Right lung (tissue), 5 donors: ENCODE results near the gene PPARA. TPM values are rescaled to one million over a fixed set of nuclear protein-coding genes. Genes with fewer than 3 reads are reported as not detected.

ENCODE experiments used
- DNase-seq, 2 donors: peaks; one replicate each; pipeline ENCODE4 v3.0.0-alpha.2; 2013
- polyA plus RNA-seq, 5 donors: library from polyadenylated mRNA; unstranded; fragments of 120-200 nt; gene quantifications; one replicate each; pipeline versions ENCODE4 v1.2.1 to v1.2.3, GENCODE V29; 2013; ENCODE audit warnings: inconsistent platforms in 1 of 5, low replicate concordance in 1 of 5; ENCODE audit not compliant: insufficient read length in 5 of 5, insufficient read depth in 1 of 5

Gene PPARA
- polyA plus RNA-seq, 5 donors, result 11.8 to 14.8 (median 14.1) TPM

DNA sequence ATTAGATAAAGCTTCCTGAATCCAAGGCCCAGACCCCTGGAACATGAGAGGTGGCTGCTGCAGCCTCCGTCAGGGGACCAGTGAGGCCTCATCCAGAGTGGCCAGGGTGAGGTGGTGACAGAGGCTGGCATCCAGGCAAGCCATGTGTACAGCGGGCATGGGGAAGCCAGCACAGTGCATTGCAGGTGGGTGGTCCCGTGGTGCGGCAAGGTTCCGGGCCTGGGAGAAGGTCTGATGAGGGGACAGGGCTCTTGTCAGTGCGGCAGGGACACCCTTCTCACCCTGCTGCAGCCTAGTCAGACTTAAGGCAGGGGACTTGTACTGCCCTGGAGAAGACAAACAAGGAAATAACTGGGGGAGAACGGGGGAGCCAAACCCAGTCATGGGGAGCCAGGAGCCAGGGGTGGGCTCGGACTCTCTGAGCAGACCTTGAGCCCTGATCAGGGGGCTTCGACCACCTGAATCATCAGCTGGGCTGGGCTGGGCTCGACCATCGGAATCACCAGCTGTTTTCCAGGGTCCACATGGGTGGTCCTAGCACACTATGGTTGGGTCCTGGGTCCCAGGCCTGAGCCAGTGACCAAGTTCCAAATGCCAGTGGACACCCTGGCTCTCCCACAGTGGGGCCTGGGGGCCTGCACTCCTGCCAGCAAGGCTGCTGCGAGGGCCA lies 122.6 kb downstream of the PPARA start:
- DNase-seq, result no peak

DNA sequence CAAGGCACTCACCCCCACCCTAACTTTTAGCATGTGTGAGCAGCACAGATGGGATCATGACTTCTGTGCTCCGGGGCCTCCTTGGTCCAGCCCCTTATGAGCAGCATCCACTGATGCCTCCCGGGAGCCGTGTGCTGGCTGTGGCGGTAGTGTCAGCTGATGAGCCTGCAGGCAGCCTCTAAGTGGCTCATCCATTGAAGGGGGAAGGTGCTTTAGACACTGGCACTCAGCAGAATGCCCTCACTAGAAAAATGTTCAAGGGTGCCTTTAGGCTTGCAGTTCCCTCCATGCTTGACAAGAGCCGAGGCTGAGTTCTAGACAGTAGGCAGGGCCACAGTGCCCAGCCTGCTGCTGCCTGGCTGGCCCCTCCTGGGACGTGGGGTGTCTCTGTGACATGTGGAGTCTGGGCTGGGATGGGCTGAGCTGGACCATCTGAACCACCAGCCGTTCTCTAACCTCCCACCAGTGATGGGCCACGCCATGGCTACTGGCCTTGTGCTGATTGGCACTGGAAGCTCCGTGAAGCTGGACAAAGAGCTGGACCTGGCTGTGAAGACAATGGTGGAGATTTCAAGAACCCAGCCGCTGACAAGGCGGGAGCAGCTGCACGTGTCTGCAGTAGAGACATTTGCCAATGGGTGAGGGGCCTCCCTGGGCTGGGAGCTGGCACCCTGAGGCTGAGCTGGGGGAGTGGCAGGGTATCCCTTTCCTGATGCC lies 123.3 kb downstream of the PPARA start:
- no peak for DNase-seq

DNA sequence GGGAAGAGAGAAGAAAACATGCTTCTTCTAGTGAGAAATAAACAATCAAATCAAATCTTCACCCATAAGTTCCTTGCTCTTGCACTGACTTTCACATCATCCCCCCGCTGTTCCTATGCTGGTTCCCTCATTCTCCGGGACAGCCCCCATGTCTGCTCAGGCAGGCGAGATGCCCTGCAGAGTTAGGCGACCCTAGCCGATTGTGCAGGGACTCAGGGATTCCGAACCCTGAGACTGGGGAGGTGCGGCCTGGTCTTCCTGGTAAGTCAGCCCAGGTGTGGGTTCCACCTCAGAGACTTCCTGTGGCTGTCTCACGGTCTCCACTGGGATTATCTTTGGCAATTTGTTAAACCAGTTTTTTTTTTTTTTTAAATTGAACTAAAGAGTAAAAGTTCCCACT lies 124.1 kb downstream of the PPARA start:
- no peak for DNase-seq

DNA sequence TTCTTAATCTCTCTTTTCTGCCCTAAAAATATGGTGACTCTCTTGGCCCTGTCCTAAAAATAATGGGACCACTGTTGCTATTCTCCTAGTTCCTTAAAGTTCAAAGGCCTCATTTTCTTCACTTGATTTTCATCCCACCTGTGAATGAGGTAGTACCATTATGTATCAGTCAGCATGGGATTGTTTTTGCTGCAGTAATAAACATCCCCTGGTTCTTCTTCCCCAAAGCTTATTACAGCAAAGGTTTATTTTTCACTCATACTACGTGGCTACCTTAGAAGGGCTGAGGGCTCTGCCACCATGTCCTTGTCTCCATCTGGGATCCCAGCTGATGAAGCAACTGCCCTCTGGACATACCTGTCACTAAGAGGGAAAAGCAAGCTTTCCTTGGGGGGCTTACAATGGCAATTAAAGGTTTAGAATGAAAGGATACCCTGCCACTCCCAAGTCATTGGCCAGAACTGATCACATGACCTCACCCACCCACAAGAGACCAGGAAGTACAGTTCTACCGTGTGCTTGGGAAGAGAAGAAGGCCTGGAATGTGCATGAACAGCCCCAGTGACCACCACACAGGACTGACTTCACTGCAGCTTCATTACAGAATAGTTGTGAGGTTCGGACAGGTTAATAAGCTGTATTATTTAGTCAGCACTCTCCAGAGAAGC lies 125.3 kb downstream of the PPARA start:
- DNase-seq, result no peak

DNA sequence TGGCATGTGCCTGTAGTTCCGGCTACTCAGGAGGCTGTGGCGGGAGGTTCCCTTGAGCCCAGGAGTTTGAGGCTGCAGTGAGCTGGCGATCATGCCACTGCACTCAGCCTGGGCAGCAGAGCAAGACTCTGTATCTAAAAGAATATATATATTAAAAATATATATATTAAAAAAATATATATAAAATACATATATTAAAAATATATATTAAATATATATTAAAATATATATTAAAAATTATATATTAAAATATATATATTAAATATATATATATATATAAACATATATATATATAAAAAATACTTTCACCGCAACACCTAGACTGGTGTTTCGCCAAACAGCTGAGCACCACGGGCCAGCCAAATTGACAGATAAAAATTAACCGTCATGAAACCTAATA lies 126.2 kb downstream of the PPARA start:
- no peak for DNase-seq

DNA sequence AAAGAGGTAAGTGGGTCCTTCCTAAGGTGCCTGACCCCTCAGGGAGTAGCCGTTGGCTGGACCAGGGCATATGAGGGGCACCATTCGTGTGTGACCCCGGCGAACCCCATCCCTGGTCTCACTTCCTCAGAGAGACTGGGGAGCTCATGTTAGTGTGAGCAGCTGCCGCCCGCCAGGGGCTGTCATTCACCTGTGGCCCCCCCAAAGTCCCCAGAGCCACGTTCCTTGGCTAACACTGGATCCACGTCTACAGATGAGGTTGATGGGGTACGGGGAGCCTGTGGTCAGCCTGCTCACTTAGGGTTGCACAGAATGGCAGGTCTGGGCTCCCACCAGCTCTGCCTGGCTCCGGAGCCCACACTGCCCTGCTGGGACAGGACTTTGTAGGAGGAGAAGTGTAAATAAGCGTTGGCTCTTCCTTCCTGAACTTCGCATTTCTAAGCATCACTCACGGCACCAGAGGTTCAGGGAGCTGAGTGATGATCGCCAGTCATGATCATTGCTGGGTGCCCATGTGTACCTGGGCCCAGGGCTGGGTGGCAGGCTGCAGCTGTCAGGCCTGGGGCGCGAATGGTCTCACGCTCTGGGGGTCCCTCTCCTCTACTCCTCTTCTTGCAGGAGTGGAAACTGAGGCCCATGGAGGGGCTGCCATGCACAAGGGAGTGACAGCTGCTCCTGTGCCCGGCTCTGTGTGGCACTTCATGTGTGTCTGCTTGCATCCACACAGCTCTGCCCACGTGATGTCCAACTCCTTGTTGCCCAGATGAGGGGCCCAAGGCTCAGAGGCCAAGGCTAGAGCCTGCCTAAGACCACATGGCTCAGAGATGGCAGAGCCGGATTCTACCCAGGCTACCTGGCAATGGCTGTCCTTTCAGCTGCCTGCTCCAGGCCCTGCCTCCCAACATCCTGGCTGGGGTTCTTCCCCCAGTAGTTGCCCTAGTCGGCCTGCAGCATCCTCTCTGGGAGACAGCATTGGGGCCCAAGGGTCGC lies 128.6 kb downstream of the PPARA start:
- no peak for DNase-seq

DNA sequence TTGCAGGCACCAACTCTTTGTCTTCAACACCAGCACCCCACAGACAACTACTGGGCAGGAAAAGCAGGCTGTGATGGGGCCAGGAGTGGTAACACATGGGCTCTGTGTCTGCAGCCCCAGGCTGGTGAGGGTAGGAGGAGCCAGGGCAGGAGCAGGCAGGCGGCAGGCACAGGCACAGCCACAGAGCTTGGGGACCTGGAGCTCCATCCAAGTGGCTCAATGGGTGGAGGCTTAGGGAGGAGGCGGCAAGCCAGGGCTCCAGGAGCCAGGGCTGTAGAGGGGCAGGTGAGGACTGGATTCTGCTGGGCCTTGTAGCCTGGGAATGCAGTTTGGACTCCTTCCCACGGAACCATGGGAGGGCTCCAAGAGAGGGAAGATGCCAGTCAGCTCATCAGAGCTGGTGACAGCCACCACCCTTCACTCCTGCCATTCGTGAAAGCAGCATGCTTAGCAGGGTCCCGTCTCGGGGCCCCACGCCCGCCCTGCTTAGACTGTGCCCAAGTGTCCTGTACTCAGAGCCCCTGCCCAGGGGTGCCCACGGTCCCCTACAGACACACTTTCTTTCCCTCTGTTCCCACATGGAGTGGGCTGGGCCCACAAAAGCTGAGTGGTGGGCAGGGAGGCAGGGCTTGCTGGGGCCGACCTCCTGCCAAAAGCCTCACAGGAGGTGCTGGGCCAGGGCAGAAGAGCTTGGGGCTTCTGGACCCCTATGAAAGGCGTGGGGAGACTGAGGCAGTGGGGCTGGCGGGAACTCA lies 129.9 kb downstream of the PPARA start:
- no peak for DNase-seq

DNA sequence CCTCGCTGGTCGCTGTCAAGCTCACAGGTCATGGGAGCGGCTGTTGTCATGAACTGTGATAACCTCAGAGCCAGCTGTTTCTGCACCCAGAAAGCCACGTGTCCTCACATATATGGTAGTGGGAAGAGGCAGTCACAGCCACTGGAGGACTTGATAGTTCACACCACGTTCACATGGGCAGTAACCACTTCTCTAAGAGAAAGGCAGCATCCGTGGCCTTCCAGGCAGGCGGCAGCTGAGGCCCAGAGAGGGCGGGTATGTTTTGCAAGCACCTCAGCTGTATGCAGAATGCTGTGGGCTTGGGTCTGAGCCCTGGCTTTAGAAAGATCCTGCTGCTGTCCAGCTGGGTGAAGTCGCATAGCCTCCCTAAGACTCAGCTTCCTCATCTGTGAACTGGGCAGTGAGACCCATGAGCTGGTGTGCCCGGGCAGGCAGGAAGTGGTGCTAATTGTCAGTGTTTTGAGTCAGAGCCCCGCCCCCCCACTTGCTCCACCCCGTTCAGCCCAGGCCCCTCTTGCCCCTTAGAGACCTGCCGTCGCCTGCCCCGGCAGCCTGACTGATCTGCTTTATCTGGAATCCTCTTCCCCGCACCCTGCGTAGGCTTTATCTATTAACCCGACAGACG lies 130.8 kb downstream of the PPARA start:
- no peak for DNase-seq

DNA sequence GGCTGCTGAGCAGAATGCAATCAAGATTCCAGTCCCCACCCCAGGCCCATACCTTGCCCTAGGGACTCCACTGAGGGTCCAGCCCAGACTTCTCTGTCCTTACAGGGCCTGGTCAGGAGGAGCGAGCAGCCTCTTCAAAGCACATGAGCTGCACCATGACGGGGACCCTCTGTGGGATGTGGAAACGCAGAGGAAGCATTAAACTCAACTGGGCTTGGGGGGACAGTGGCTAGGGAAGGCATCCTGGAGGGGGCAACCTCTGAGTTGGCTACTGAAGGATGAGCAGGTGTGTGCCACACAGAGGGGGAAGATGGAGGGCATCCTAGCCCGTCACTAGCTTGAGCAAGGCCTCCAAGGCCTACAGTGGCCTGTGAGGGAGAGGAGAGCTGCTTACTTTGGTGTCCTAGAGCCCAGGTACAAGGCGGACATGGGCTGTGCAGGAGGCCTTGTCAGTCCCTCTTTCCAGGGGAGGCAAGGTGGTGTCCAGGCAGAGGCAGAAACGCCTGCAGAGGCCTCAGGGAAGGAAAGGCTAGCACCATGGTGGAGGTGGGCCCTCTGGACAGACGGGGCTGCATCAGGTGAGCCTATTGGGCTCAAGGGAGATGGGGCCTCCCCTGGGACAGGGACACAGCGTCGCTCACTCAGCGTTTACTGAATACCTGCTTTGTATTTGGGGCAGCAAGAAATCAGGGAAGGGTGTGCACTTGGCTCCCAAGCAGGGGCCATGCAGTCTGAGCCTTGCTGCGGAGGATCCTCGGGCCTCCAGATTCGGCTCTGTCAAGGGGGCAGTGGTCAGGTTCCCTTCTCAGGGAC lies 131.7 kb downstream of the PPARA start:
- no peak for DNase-seq

DNA sequence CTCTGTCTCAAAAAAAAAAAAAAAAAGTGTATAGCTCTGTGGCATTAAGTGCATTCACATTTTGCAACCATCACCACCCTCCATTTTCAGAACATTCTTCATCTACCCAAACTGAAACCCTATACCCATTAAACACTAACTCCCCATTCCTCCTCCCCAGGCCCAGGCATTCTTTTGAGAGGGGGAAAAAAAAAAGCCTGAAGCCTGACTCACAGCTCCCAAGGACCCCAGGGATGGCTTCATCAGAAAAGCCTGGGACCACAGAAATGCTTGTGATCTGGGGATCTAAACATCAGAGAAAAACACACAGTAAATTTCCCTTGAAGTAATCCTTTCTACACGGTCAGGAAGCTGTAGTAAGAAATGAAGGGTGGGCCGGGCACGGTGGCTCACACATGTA lies 135.7 kb downstream of the PPARA start:
- no peak for DNase-seq

DNA sequence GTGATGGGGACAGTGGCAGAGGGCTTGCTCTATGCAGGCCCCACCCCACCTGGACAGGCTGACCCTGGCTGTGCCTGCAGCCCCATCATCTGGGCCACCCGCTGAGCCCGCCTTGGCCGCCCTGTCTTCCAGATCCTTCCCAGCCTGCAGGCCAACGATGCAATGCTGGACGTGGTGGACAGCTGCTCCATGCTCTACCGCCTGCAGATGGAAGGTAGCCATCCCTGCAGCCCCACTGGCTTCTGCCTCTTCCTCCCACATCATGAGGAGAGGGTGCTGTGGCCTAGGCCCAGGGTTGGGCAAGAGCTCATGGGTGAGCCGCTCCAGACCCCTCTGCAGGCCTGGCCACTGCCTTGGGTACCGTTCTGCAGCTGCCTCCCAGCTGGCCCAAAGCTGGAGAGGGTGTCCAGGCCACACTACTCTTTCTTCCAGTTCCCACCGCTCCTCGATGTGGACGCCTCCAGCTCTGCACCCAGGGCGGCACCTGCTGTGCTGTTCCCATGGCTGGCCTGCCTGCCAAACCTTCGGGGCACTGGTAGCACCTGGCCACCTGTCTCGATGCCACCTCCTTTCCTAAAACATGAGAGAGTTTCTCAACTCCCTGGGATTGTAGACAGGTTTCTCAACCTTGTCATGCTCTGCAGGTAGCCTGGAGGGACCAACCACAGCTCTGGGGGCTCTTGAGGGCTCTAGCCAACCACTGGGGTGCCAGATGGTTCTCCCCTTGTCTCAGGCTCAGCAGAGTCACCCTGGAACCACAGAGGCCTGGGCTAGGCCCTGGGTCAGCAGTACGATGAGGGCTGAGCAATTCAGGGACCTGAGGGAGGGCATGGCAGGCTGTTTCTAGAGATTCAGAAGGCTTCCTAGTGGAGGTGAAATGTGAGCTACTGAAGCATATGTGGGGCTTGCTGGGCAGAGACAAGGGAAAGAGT lies 136.9 kb downstream of the PPARA start:
- no peak for DNase-seq

DNA sequence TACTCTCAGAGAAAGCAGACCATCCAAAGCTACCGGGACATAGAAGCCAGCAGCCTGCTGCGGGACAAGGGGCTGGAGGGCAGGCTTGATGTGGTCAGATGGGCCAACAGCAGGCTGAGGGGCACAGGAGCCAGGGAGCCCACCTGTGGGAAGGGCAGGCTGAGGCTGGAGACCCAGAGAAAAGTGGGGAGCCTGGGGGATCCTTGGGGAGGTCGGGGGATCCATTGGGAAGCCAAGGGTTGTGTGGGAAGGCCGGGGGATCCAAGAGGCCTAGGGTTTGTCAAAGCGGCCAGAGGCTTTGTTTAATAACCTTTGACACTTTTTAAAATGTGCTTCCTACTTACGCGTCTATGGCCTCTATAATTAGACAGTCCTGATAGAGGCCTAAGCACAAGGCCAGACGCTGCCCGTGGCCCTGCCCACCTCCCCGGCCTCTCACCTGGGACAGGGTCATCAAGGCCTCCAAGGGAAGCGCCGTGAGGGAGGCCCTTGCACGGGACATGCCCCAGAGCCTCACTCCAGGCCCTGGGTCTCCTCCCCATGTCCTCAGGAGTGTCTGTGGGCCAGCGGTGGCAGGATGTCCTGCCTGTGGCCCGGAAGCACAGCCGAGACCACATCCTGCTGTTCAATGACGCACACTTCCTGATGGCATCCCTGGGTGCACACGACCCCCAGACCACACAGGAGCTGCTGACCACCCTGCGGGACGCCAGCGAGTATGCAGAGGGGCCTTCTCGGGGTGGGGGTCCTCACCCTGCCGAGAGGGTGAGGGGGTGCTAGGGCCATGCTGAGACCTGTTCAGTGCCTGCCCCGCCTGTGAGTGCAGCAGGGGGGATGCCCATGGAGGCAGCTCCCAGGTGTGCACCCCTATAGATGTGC lies 137.8 kb downstream of the PPARA start:
- no peak for DNase-seq

DNA sequence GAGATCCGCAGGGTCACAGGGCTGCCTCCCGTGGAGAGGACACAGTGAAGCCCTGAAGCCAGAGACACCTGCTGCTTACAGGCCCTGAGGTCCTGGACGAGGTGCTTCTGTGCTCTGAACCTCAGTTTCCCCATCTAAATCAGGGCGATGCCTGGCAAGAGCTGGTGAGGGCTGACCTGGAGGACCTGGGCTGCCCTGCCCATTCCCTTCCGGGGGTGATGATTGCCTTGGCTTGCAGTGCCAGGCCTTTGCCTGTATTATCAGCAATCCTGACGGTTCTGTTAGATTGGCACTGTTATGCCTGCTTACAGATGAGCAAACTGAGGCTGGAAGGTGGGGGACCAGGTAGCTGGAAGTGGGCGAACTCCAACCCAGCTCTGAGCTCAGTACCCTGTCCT lies 138.5 kb downstream of the PPARA start:
- no peak for DNase-seq

DNA sequence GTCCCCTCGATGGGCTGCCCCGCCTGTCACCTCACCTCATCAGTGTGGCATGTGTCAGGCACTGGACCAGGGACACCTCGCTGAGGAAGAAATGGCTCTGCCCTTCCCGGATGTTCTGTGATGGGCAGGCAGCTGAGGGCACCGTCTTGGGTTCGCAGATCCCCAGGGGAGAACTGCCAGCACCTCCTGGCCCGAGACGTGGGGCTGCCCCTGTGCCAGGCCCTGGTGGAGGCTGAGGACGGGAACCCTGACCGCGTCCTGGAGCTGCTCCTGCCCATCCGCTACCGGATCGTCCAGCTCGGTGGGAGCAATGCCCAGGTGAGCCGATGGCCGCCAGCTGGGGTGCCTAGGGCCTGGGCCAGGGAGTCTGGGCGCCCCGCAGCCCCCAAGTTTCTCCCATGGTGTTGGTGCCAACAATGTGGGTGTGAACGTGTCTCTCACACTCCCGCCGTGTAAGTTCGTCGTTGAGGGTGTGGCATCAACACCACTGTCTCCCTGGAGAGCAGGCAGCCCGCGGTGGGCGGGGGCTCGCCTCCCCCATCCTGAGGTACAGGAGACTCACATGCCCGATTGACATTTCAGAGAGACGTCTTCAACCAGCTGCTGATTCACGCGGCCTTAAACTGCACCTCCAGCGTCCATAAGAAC lies 139.0 kb downstream of the PPARA start:
- no peak for DNase-seq

DNA sequence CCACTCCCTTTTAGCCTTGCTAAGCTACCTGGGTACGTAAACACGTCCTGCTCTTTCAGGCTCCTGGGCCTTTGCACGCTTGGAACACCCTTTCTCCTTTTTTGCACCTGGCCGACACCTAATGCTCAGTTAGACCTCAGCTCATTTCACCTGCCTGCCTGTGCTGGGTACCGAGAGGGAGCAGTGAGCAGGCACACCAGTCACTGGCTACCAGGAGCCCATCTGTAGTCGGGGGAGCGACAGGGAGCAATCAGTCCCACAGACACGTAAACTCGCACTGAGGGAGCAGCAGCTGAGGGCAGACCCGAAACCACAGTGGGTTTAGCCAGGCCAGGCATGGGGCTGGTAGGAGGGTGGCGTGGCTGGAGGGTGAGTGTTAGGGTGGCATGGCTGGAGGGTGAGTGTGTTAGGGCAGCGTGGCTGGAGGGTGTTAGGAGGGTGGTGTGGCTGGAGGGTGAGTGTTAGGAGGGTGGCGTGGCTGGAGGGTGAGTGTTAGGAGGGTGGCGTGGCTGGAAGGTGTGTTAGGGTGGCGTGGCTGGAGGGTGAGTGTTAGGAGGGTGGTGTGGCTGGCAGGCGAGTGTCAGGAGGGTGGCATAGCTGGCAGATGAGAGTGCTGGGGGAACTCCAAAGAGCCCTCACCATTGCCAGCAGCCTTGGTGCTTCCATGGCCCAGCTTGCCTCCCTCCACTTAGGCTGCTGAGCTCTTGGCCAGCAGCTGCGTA lies 140.0 kb downstream of the PPARA start:
- no peak for DNase-seq
